WI38 (cell line): ENCODE results near the gene SCCPDH.
A peak's percentile ranks its signal among the peaks of the same experiment; 100 is the strongest.

ENCODE experiments used
- H3K4me3 ChIP-seq: 2 replicates; pipeline ENCODE4 v1.5.1; 2011; ENCODE audit warnings: low read depth, mild to moderate bottlenecking, control low read depth, low read length
- CTCF ChIP-seq: IDR thresholded peaks from 2 replicates; pipeline ENCODE4 v1.5.1; 2012; ENCODE audit warnings: low read depth, mild to moderate bottlenecking, control low read depth, low read length

SCCPDH gene

GRCh38 chr1:246695136-246695535 is 29.1 kb upstream of the SCCPDH start:
- no peak for TF ChIP-seq CTCF
- H3K4me3 ChIP-seq, result no peak overlapping the region

GRCh38 chr1:246695666-246696065 is 28.5 kb upstream of the SCCPDH start:
- no peak overlapping the region for H3K4me3 ChIP-seq
- TF ChIP-seq CTCF, result no peak

GRCh38 chr1:246698466-246699094 is 25.6 kb upstream of the SCCPDH start:
- no peak for TF ChIP-seq CTCF
- H3K4me3 ChIP-seq, result peak overlapping the region; percentile 27

GRCh38 chr1:246699095-246699735 is 25.0 kb upstream of the SCCPDH start:
- peak; percentile 84 for TF ChIP-seq CTCF
- H3K4me3 ChIP-seq, result peak overlapping the region; percentile 27

- no peak overlapping the region for H3K4me3 ChIP-seq
- TF ChIP-seq CTCF, result no peak
These were observed 20.6 kb upstream of the SCCPDH start for GRCh38 chr1:246703581-246703980.

- H3K4me3 ChIP-seq, result no peak overlapping the region
- TF ChIP-seq CTCF, result no peak
These were observed 18.8 kb upstream of the SCCPDH start for GRCh38 chr1:246705368-246705767.

GRCh38 chr1:246708166-246708565 is 16.0 kb upstream of the SCCPDH start:
- TF ChIP-seq CTCF, result no peak
- no peak overlapping the region for H3K4me3 ChIP-seq
